ENCODE results near the gene MKNK2. TPM values are rescaled to one million over a fixed set of nuclear protein-coding genes. Genes with fewer than 3 reads are reported as not detected.
"Not testable (repeated sequence)": the region's sequence is repeated elsewhere in the genome, so short reads cannot be mapped to it uniquely, and the experiment has no call there.

Gene MKNK2
- total and polyA plus RNA-seq, 12 donors = 107 to 260 (median 144) TPM

- peaks cover 22 to 43% (median 31%) of the 10 kb centered on the region in 9 donors for H3K4me1 ChIP-seq
- ATAC-seq = no peak
- intact Hi-C loops (cut with DNase I) = no loop called here
Observed at GRCh38 chr19:2035590-2035991, 15.5 kb downstream of the MKNK2 start.

GRCh38 chr19:2034729-2035589 lies 16.1 kb downstream of the MKNK2 start:
- H3K27me3 ChIP-seq = no peaks in the 10 kb centered on the region
- TF ChIP-seq CTCF (IDR thresholded peaks at IDR 0.05) = no peak
- intact Hi-C loops (cut with DNase I) = no loop called here
- peak in 1 of 8 donors; percentile 4 for ATAC-seq
- DNase-seq = peak in 1 of 2 donors; percentile 49
- peak overlapping the region in 1 of 10 donors; percentile 18 for H3K4me3 ChIP-seq
- H3K4me1 ChIP-seq = peaks cover 16 to 36% (median 24%) of the 10 kb centered on the region in 9 donors
- H3K9me3 ChIP-seq = peaks cover 0 to 17% (median 9%) of the 10 kb centered on the region in 11 donors
- peak overlapping the region in 1 of 10 donors; percentile 40 for H3K27ac ChIP-seq
- WGBS, 2 donors = 45 to 46% methylated on average over 33 to 34 of the region's 34 CpGs
- peaks cover 0 to 26% (median 17%) of the 10 kb centered on the region in 9 donors for H3K36me3 ChIP-seq

More at GRCh38 chr19:2035590-2035991, 15.5 kb downstream of the MKNK2 start:
- H3K27me3 ChIP-seq = no peaks in the 10 kb centered on the region
- no peak for TF ChIP-seq CTCF (IDR thresholded peaks at IDR 0.05)
- no peak for DNase-seq
- peaks cover 0 to 17% (median 9%) of the 10 kb centered on the region in 11 donors for H3K9me3 ChIP-seq
- H3K36me3 ChIP-seq = peaks cover 0 to 32% (median 23%) of the 10 kb centered on the region in 9 donors
- H3K27ac ChIP-seq = no peak overlapping the region
- no peak overlapping the region for H3K4me3 ChIP-seq
- 72 to 80% methylated on average over 14 of the region's 14 CpGs for whole genome bisulfite sequencing, 2 donors

- peak overlapping the region in 1 of 10 donors; percentile 18 for H3K4me3 ChIP-seq
- peaks cover 0 to 19% (median 11%) of the 10 kb centered on the region in 9 donors for H3K36me3 ChIP-seq
- H3K27me3 ChIP-seq; ATAC-seq; DNase-seq; intact Hi-C loops (cut with DNase I): not testable (repeated sequence)
- H3K9me3 ChIP-seq = peaks cover 0 to 17% (median 9%) of the 10 kb centered on the region in 11 donors
- 94% methylated on average over 15 of the region's 15 CpGs for WGBS, 2 donors
- H3K4me1 ChIP-seq = peaks cover 12 to 36% (median 20%) of the 10 kb centered on the region in 9 donors
- H3K27ac ChIP-seq = peak overlapping the region in 1 of 10 donors; percentile 40
Observed at GRCh38 chr19:2034253-2034652, 16.8 kb downstream of the MKNK2 start.

- intact Hi-C loops (cut with DNase I) = no loop called here
Observed at GRCh38 chr19:2033825-2034159, 17.3 kb downstream of the MKNK2 start.

More at GRCh38 chr19:2033825-2034159, 17.3 kb downstream of the MKNK2 start:
- H3K4me1 ChIP-seq = peaks cover 12 to 41% (median 19%) of the 10 kb centered on the region in 9 donors
- peaks cover 0 to 14% (median 7%) of the 10 kb centered on the region in 9 donors for H3K36me3 ChIP-seq
- 75 to 76% methylated on average over 9 of the region's 9 CpGs for WGBS, 2 donors
- H3K9me3 ChIP-seq = peaks cover 0 to 17% (median 9%) of the 10 kb centered on the region in 11 donors
- no peak for ATAC-seq
- no peak for DNase-seq
- H3K4me3 ChIP-seq = no peak overlapping the region
- no peak overlapping the region for H3K27ac ChIP-seq
- TF ChIP-seq CTCF (IDR thresholded peaks at IDR 0.05) = no peak
- no peaks in the 10 kb centered on the region for H3K27me3 ChIP-seq

Data from heart right ventricle (tissue), 16 donors.